T-helper 2 cell treated with Interferon-gamma antibody and Interleukin-4, amounts not matched to agents 5 μg/mL and 100 μg/mL, for 36 hours (primary cell): ENCODE measurements around the gene MPP4.
"Not testable (repeated sequence)": the region's sequence is repeated elsewhere in the genome, so short reads cannot be mapped to it uniquely, and the experiment has no call there.

ENCODE experiments used
- DNase-seq: peaks from one replicate; pipeline ENCODE4 v3.0.0; 2021; ENCODE audit warnings: low spot score
- H3K27ac Mint-ChIP-seq: one replicate; pipeline ENCODE4 v1.8.0; 2021; ENCODE audit warnings: mild to moderate bottlenecking, mixed read lengths
- H3K27me3 Mint-ChIP-seq: one replicate; pipeline ENCODE4 v1.8.0; 2021; ENCODE audit warnings: low read depth, mixed read lengths
- H3K36me3 Mint-ChIP-seq: one replicate; pipeline ENCODE4 v1.8.0; 2021; ENCODE audit warnings: low read depth, mixed read lengths
- H3K4me1 Mint-ChIP-seq: one replicate; pipeline ENCODE4 v1.8.0; 2021; ENCODE audit warnings: low read depth, mixed read lengths
- H3K4me3 Mint-ChIP-seq: one replicate; pipeline ENCODE4 v1.8.0; 2022; ENCODE audit warnings: mild to moderate bottlenecking, moderate library complexity, mixed read lengths
- H3K9me3 Mint-ChIP-seq: one replicate; pipeline ENCODE4 v1.8.0; 2021; ENCODE audit warnings: mixed read lengths

MPP4 gene

GRCh38 chr2:201697899-201698298 is 545 bp downstream of the MPP4 start:
- H3K4me1 Mint-ChIP-seq: peaks cover 2% of the 10 kb centered on the region
- no peaks in the 10 kb centered on the region for H3K9me3 Mint-ChIP-seq
- no peak overlapping the region for H3K4me3 Mint-ChIP-seq
- no peak overlapping the region for H3K27ac Mint-ChIP-seq
- H3K36me3 Mint-ChIP-seq: peaks cover 2% of the 10 kb centered on the region
- no peak for DNase-seq
- H3K27me3 Mint-ChIP-seq: no peaks in the 10 kb centered on the region

- Mint-ChIP-seq H3K9me3 (no peaks in the 10 kb centered on the region), H3K4me1 (peaks cover 2% of the 10 kb centered on the region), H3K4me3 (no peak overlapping the region), H3K27me3 (no peaks in the 10 kb centered on the region), H3K27ac (no peak overlapping the region), H3K36me3 (peaks cover 2% of the 10 kb centered on the region)
- DNase-seq: no peak
These were observed 2.2 kb downstream of the MPP4 start for GRCh38 chr2:201696151-201696659.

GRCh38 chr2:201685156-201685555 is 13.3 kb downstream of the MPP4 start:
- Mint-ChIP-seq H3K36me3 (no peaks in the 10 kb centered on the region), H3K4me1 (no peaks in the 10 kb centered on the region), H3K4me3 (no peak overlapping the region)

GRCh38 chr2:201680743-201681142 is 17.7 kb downstream of the MPP4 start:
- Mint-ChIP-seq H3K4me1 (no peaks in the 10 kb centered on the region), H3K27ac (no peak overlapping the region), H3K4me3 (no peak overlapping the region), H3K9me3 (no peaks in the 10 kb centered on the region), H3K27me3 (peaks cover 14% of the 10 kb centered on the region), H3K36me3 (no peaks in the 10 kb centered on the region)
- DNase-seq: no peak

More at GRCh38 chr2:201685156-201685555, 13.3 kb downstream of the MPP4 start:
- H3K27ac Mint-ChIP-seq: no peak overlapping the region
- H3K27me3 Mint-ChIP-seq: peaks cover 25% of the 10 kb centered on the region
- DNase-seq: no peak
- no peaks in the 10 kb centered on the region for H3K9me3 Mint-ChIP-seq

GRCh38 chr2:201678401-201678800 is 20.0 kb downstream of the MPP4 start:
- Mint-ChIP-seq H3K4me3 (no peak overlapping the region), H3K27ac (no peak overlapping the region), H3K9me3 (no peaks in the 10 kb centered on the region), H3K27me3 (peaks cover 13% of the 10 kb centered on the region), H3K36me3 (no peaks in the 10 kb centered on the region), H3K4me1 (no peaks in the 10 kb centered on the region)
- DNase-seq: no peak

- no peak overlapping the region for H3K27ac Mint-ChIP-seq
- H3K4me3 Mint-ChIP-seq: no peak overlapping the region
- H3K9me3 Mint-ChIP-seq: no peaks in the 10 kb centered on the region
- H3K4me1 Mint-ChIP-seq: no peaks in the 10 kb centered on the region
- H3K27me3 Mint-ChIP-seq: peaks cover 9% of the 10 kb centered on the region
- no peaks in the 10 kb centered on the region for H3K36me3 Mint-ChIP-seq
- no peak for DNase-seq
These were observed 23.0 kb downstream of the MPP4 start for GRCh38 chr2:201675454-201675853.

GRCh38 chr2:201674794-201675193 is 23.6 kb downstream of the MPP4 start:
- Mint-ChIP-seq H3K9me3 (no peaks in the 10 kb centered on the region), H3K4me3 (no peak overlapping the region), H3K4me1 (no peaks in the 10 kb centered on the region), H3K27me3 (peaks cover 12% of the 10 kb centered on the region), H3K27ac (no peak overlapping the region), H3K36me3 (no peaks in the 10 kb centered on the region)
- DNase-seq: no peak

- no peaks in the 10 kb centered on the region for H3K4me1 Mint-ChIP-seq
- no peak overlapping the region for H3K4me3 Mint-ChIP-seq
- peaks cover 13% of the 10 kb centered on the region for H3K27me3 Mint-ChIP-seq
- H3K27ac Mint-ChIP-seq: no peak overlapping the region
- DNase-seq: no peak
- H3K9me3 Mint-ChIP-seq: no peaks in the 10 kb centered on the region
- H3K36me3 Mint-ChIP-seq: no peaks in the 10 kb centered on the region
These were observed 24.1 kb downstream of the MPP4 start for GRCh38 chr2:201674298-201674697.

- Mint-ChIP-seq H3K4me3 (no peak overlapping the region), H3K27ac (no peak overlapping the region), H3K4me1 (no peaks in the 10 kb centered on the region), H3K9me3 (no peaks in the 10 kb centered on the region), H3K36me3 (no peaks in the 10 kb centered on the region), H3K27me3 (peaks cover 13% of the 10 kb centered on the region)
- no peak for DNase-seq
These were observed 24.9 kb downstream of the MPP4 start for GRCh38 chr2:201673546-201673945.

GRCh38 chr2:201671205-201671604 is 27.2 kb downstream of the MPP4 start:
- H3K27me3 Mint-ChIP-seq: peaks cover 13% of the 10 kb centered on the region
- H3K4me1 Mint-ChIP-seq, H3K9me3 Mint-ChIP-seq, H3K27ac Mint-ChIP-seq, DNase-seq, H3K4me3 Mint-ChIP-seq, H3K36me3 Mint-ChIP-seq: not testable (repeated sequence)

GRCh38 chr2:201669865-201670264 is 28.6 kb downstream of the MPP4 start:
- no peak overlapping the region for H3K4me3 Mint-ChIP-seq
- H3K27me3 Mint-ChIP-seq: peaks cover 13% of the 10 kb centered on the region

GRCh38 chr2:201668402-201668910 is 30.0 kb downstream of the MPP4 start:
- no peak overlapping the region for H3K27ac Mint-ChIP-seq
- H3K36me3 Mint-ChIP-seq: no peaks in the 10 kb centered on the region
- no peaks in the 10 kb centered on the region for H3K4me1 Mint-ChIP-seq
- peaks cover 12% of the 10 kb centered on the region for H3K27me3 Mint-ChIP-seq
- no peak overlapping the region for H3K4me3 Mint-ChIP-seq
- H3K9me3 Mint-ChIP-seq: no peaks in the 10 kb centered on the region
- DNase-seq: no peak

More at GRCh38 chr2:201669865-201670264, 28.6 kb downstream of the MPP4 start:
- Mint-ChIP-seq H3K27ac (no peak overlapping the region), H3K36me3 (no peaks in the 10 kb centered on the region), H3K4me1 (no peaks in the 10 kb centered on the region), H3K9me3 (no peaks in the 10 kb centered on the region)
- DNase-seq: no peak

- Mint-ChIP-seq H3K27ac (no peak overlapping the region), H3K27me3 (peaks cover 8% of the 10 kb centered on the region), H3K36me3 (no peaks in the 10 kb centered on the region), H3K9me3 (no peaks in the 10 kb centered on the region), H3K4me3 (no peak overlapping the region), H3K4me1 (no peaks in the 10 kb centered on the region)
- no peak for DNase-seq
These were observed 34.1 kb downstream of the MPP4 start for GRCh38 chr2:201664334-201664733.

- Mint-ChIP-seq H3K27ac (no peak overlapping the region), H3K4me1 (no peaks in the 10 kb centered on the region), H3K9me3 (no peaks in the 10 kb centered on the region), H3K4me3 (no peak overlapping the region), H3K36me3 (no peaks in the 10 kb centered on the region), H3K27me3 (peaks cover 21% of the 10 kb centered on the region)
- no peak for DNase-seq
These were observed 37.1 kb downstream of the MPP4 start for GRCh38 chr2:201661366-201661765.

GRCh38 chr2:201660293-201660895 is 38.0 kb downstream of the MPP4 start:
- Mint-ChIP-seq H3K9me3 (no peaks in the 10 kb centered on the region), H3K27me3 (peaks cover 21% of the 10 kb centered on the region), H3K36me3 (no peaks in the 10 kb centered on the region), H3K27ac (no peak overlapping the region), H3K4me1 (no peaks in the 10 kb centered on the region), H3K4me3 (no peak overlapping the region)
- DNase-seq: no peak
